Neural cell (in vitro differentiated cells): ENCODE results near the gene ITPK1. TPM values are rescaled to one million over a fixed set of nuclear protein-coding genes. Genes with fewer than 3 reads are reported as not detected.

ENCODE experiments used
- H2AFZ ChIP-seq: fragments of 200-600, 300-800 bp; sonication (generic), shearing (Covaris generic); 2 replicates; pipeline ENCODE4 v1.6.0; 2014; ENCODE audit warnings: low read depth, mild to moderate bottlenecking, antibody characterized with exemption, low read length, moderate library complexity
- H3F3A ChIP-seq: fragments of 200-600 bp; shearing (Covaris generic); 2 replicates; pipeline ENCODE4 v1.6.1; 2016; ENCODE audit warnings: mild to moderate bottlenecking, moderate library complexity, mixed read lengths, antibody characterized with exemption, low read length; ENCODE audit not compliant: insufficient read depth, poor library complexity, severe bottlenecking
- H3K27ac ChIP-seq: fragments of 200-600, 300-800 bp; sonication (generic), shearing (Covaris generic); 2 replicates; pipeline ENCODE4 v1.5.1; 2014; ENCODE audit warnings: mild to moderate bottlenecking, low read length, moderate library complexity
- H3K27me3 ChIP-seq: fragments of 300-800, 200-600 bp; sonication (generic), shearing (Covaris generic); 2 replicates; pipeline ENCODE4 v1.6.0; 2014; ENCODE audit warnings: mild to moderate bottlenecking, low read depth, low read length, moderate library complexity; ENCODE audit not compliant: insufficient read depth
- H3K36me3 ChIP-seq: fragments of 300-800, 200-600 bp; sonication (generic), shearing (Covaris generic); 2 replicates; pipeline ENCODE4 v1.5.1; 2014; ENCODE audit warnings: mild to moderate bottlenecking, antibody characterized with exemption, low read length, moderate library complexity; ENCODE audit not compliant: insufficient read depth
- H3K4me2 ChIP-seq: fragments of 300-800, 200-600 bp; sonication (generic), shearing (Covaris generic); 2 replicates; pipeline ENCODE4 v1.6.0; 2014; ENCODE audit warnings: mild to moderate bottlenecking, low read length
- H3K4me3 ChIP-seq: fragments of 300-800, 200-600 bp; sonication (generic), shearing (Covaris generic); 2 replicates; pipeline ENCODE4 v1.5.1; 2014; ENCODE audit warnings: mild to moderate bottlenecking, low read length, moderate library complexity
- H3K79me2 ChIP-seq: fragments of 200-600 bp; shearing (Covaris generic); replicated peaks from 2 replicates; pipeline ENCODE4 v1.6.0; 2014; ENCODE audit warnings: mild to moderate bottlenecking, low read length, moderate library complexity; ENCODE audit not compliant: insufficient read depth
- H3K9ac ChIP-seq: fragments of 300-800, 200-600 bp; sonication (generic), shearing (Covaris generic); 2 replicates; pipeline ENCODE4 v1.6.1; 2016; ENCODE audit warnings: mild to moderate bottlenecking, low read length, mixed read lengths
- H3K9me2 ChIP-seq: fragments of 200-600 bp; shearing (Covaris generic); 2 replicates; pipeline ENCODE4 v1.6.1; 2016; ENCODE audit warnings: mild to moderate bottlenecking, low read length, mixed read lengths; ENCODE audit not compliant: insufficient read depth
- H3K9me3 ChIP-seq: fragments of 200-600, 300-800 bp; sonication (generic), shearing (Covaris generic); 2 replicates; pipeline ENCODE4 v1.6.1; 2016; ENCODE audit warnings: mild to moderate bottlenecking, mixed run types, low read length, moderate library complexity, mixed read lengths
- H4K20me1 ChIP-seq: fragments of 200-600 bp; shearing (Covaris generic); 2 replicates; pipeline ENCODE4 v1.6.1; 2016; ENCODE audit warnings: mild to moderate bottlenecking, mixed run types; ENCODE audit not compliant: insufficient read depth
- CTCF ChIP-seq: fragments of 450-650 bp; IDR thresholded peaks from 2 replicates; pipeline ENCODE4 v1.5.1; 2014; ENCODE audit warnings: antibody characterized with exemption, mild to moderate bottlenecking, moderate library complexity; ENCODE audit not compliant: poor library complexity, severe bottlenecking
- EP300 ChIP-seq: fragments of 450-650 bp; conservative IDR thresholded peaks from 2 replicates; pipeline ENCODE4 v1.6.1; 2014; ENCODE audit warnings: antibody characterized with exemption, mild to moderate bottlenecking, moderate library complexity; ENCODE audit not compliant: poor library complexity, severe bottlenecking
- EZH2 ChIP-seq: fragments of 200-600, 300-800 bp; shearing (Covaris generic), sonication (generic); IDR thresholded peaks from 2 replicates; pipeline ENCODE4 v1.6.1; 2014; ENCODE audit warnings: antibody characterized with exemption, low read length, borderline replicate concordance, mild to moderate bottlenecking; ENCODE audit not compliant: insufficient read depth, poor library complexity, severe bottlenecking
- MXI1 ChIP-seq: fragments of 450-650 bp; conservative IDR thresholded peaks from 2 replicates; pipeline ENCODE4 v1.6.1; 2014; ENCODE audit warnings: antibody characterized with exemption, mild to moderate bottlenecking; ENCODE audit not compliant: poor library complexity, severe bottlenecking
- POLR2AphosphoS5 ChIP-seq: IDR thresholded peaks from 2 replicates; pipeline ENCODE4 v1.6.1; 2012
- RAD21 ChIP-seq: fragments of 450-650 bp; conservative IDR thresholded peaks from 2 replicates; pipeline ENCODE4 v1.6.1; 2014; ENCODE audit warnings: antibody characterized with exemption, mild to moderate bottlenecking, moderate library complexity
- REST ChIP-seq: IDR thresholded peaks from 2 replicates; pipeline ENCODE4 v1.6.1; 2012; ENCODE audit warnings: borderline replicate concordance
- SMC3 ChIP-seq: fragments of 450-650 bp; conservative IDR thresholded peaks from 2 replicates; pipeline ENCODE4 v1.6.1; 2014; ENCODE audit warnings: antibody characterized with exemption, mild to moderate bottlenecking, moderate library complexity; ENCODE audit not compliant: poor library complexity
- TAF1 ChIP-seq: IDR thresholded peaks from 2 replicates; pipeline ENCODE4 v1.6.1; 2012; ENCODE audit warnings: low read depth
- polyA plus RNA-seq: library from polyadenylated mRNA; depleted of rRNA; stranded (reverse); fragments of >200 nt; gene quantifications from 2 replicates; pipeline ENCODE4 v1.2.3, GENCODE V29; 2014

The ITPK1 gene
- polyA plus RNA-seq, 1 donor from 2014 or later: 65.0 TPM

GRCh38 chr14:93089521-93090269 lies 26.0 kb downstream of the ITPK1 start:
- no peaks in the 10 kb centered on the region for H3K9me2 ChIP-seq
- H3K9ac ChIP-seq: no peak overlapping the region

More at GRCh38 chr14:93089521-93090269, 26.0 kb downstream of the ITPK1 start:
- no peaks in the 10 kb centered on the region for H3K27me3 ChIP-seq
- H3K9me3 ChIP-seq: no peaks in the 10 kb centered on the region
- no peaks in the 10 kb centered on the region for H3K79me2 ChIP-seq
- H2AFZ ChIP-seq: no peak overlapping the region
- no peaks in the 10 kb centered on the region for H3F3A ChIP-seq
- H3K36me3 ChIP-seq: no peaks in the 10 kb centered on the region
- no peak overlapping the region for H3K4me3 ChIP-seq
- H3K27ac ChIP-seq: no peak overlapping the region
- TF ChIP-seq RAD21 (no peak), POLR2AphosphoS5 (no peak), SMC3 (no peak), MXI1 (no peak), EP300 (no peak), REST (no peak), TAF1 (no peak), EZH2 (no peak), CTCF (no peak)
- no peak overlapping the region for H3K4me2 ChIP-seq
- H4K20me1 ChIP-seq: no peaks in the 10 kb centered on the region
